GM23338 (cell line): ENCODE measurements around the gene ULK4.

Experiments used
- CREB1 ChIP-seq: fragments of 250-450 bp; sonication (Bioruptor Pico); IDR thresholded peaks from 2 replicates; pipeline ENCODE4 v1.5.0; 2020; ENCODE audit warnings: low read depth, mild to moderate bottlenecking, moderate library complexity
- EZH2 ChIP-seq: fragments of 200-600 bp; sonication (generic); IDR thresholded peaks from one replicate; pipeline ENCODE4 v1.8.0; 2017; ENCODE audit warnings: antibody characterized with exemption, mild to moderate bottlenecking, low read depth; ENCODE audit not compliant: unreplicated experiment
- EZH2phosphoT487 ChIP-seq: fragments of 200-600 bp; sonication (generic); IDR thresholded peaks from one replicate; pipeline ENCODE4 v1.8.1; 2018; ENCODE audit warnings: antibody characterized with exemption; ENCODE audit not compliant: unreplicated experiment
- POLR2AphosphoS5 ChIP-seq: IDR thresholded peaks from 2 replicates; pipeline ENCODE4 v1.6.1; 2016; ENCODE audit warnings: antibody characterized with exemption, low read depth
- ZNF331 ChIP-seq: fragments of 250-450 bp; sonication (Bioruptor Pico); IDR thresholded peaks from 2 replicates; pipeline ENCODE4 v1.5.0; 2020; ENCODE audit warnings: low read depth, mild to moderate bottlenecking, moderate library complexity
- TF ChIP-seq, protein P1 (sequence below), 2 experiments: fragments of 200-600 bp in 1 of 2; sonication (generic) in 1 of 2; conservative IDR thresholded peaks; 2 replicates each; pipeline versions ENCODE4 v1.5.1 to v1.6.1; 2016 to 2017; ENCODE audit warnings: antibody characterized with exemption in 2 of 2, low read depth in 2 of 2, mild to moderate bottlenecking in 2 of 2, moderate library complexity in 1 of 2
- TF ChIP-seq, protein P2 (sequence below): IDR thresholded peaks from one replicate; pipeline ENCODE4 v1.6.1; 2018; ENCODE audit warnings: antibody characterized with exemption; ENCODE audit not compliant: unreplicated experiment
- TF ChIP-seq, protein P3 (sequence below): IDR thresholded peaks from 2 replicates; pipeline ENCODE4 v1.6.1; 2016; ENCODE audit warnings: antibody characterized with exemption

DNA sequence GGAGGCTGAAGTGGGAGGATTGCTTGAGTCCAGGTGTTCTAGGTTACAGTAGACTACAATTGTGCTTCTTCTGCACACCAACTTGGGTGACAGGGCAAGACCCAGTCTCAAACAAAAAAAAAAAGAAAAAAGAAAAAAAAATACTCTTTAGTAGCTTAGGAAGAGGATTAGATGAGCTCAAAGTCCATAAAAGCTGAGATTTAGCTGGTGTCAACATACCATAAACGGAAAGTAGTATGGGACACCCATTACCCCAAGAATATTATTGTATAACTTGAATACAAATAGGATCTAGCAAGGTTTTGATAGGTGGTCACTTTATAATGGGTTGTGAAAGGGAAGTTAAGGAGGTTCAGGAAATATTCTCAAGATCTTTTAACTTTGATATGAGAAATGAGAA lies 38.0 kb upstream of the ULK4 start:
- TF ChIP-seq, protein P1, sequence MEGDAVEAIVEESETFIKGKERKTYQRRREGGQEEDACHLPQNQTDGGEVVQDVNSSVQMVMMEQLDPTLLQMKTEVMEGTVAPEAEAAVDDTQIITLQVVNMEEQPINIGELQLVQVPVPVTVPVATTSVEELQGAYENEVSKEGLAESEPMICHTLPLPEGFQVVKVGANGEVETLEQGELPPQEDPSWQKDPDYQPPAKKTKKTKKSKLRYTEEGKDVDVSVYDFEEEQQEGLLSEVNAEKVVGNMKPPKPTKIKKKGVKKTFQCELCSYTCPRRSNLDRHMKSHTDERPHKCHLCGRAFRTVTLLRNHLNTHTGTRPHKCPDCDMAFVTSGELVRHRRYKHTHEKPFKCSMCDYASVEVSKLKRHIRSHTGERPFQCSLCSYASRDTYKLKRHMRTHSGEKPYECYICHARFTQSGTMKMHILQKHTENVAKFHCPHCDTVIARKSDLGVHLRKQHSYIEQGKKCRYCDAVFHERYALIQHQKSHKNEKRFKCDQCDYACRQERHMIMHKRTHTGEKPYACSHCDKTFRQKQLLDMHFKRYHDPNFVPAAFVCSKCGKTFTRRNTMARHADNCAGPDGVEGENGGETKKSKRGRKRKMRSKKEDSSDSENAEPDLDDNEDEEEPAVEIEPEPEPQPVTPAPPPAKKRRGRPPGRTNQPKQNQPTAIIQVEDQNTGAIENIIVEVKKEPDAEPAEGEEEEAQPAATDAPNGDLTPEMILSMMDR (conservative IDR thresholded peaks at IDR 0.05; ENCODE audit: low read depth in 2 of 2): no peak
- TF ChIP-seq EZH2 (no peak), CREB1 (CRISPR knock-in tag) (no peak), ZNF331 (CRISPR knock-in tag) (no peak), POLR2AphosphoS5 (no peak), EZH2phosphoT487 (no peak)
- TF ChIP-seq, protein P2, sequence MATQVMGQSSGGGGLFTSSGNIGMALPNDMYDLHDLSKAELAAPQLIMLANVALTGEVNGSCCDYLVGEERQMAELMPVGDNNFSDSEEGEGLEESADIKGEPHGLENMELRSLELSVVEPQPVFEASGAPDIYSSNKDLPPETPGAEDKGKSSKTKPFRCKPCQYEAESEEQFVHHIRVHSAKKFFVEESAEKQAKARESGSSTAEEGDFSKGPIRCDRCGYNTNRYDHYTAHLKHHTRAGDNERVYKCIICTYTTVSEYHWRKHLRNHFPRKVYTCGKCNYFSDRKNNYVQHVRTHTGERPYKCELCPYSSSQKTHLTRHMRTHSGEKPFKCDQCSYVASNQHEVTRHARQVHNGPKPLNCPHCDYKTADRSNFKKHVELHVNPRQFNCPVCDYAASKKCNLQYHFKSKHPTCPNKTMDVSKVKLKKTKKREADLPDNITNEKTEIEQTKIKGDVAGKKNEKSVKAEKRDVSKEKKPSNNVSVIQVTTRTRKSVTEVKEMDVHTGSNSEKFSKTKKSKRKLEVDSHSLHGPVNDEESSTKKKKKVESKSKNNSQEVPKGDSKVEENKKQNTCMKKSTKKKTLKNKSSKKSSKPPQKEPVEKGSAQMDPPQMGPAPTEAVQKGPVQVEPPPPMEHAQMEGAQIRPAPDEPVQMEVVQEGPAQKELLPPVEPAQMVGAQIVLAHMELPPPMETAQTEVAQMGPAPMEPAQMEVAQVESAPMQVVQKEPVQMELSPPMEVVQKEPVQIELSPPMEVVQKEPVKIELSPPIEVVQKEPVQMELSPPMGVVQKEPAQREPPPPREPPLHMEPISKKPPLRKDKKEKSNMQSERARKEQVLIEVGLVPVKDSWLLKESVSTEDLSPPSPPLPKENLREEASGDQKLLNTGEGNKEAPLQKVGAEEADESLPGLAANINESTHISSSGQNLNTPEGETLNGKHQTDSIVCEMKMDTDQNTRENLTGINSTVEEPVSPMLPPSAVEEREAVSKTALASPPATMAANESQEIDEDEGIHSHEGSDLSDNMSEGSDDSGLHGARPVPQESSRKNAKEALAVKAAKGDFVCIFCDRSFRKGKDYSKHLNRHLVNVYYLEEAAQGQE: no peak
- TF ChIP-seq, protein P3, sequence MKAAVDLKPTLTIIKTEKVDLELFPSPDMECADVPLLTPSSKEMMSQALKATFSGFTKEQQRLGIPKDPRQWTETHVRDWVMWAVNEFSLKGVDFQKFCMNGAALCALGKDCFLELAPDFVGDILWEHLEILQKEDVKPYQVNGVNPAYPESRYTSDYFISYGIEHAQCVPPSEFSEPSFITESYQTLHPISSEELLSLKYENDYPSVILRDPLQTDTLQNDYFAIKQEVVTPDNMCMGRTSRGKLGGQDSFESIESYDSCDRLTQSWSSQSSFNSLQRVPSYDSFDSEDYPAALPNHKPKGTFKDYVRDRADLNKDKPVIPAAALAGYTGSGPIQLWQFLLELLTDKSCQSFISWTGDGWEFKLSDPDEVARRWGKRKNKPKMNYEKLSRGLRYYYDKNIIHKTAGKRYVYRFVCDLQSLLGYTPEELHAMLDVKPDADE: no peak
